Measurements from ENCODE around the gene OR52E5.
A peak's percentile ranks its signal among the peaks of the same experiment; 100 is the strongest.

The OR52E5 gene

GRCh38 chr11:5892908-5893307 lies at the start of gene OR52E5:
TSS of gene OR52E5 (plus strand) at chr11:5893208. CDS start at chr11:5900777, 7,569 bp downstream.
- no peak for DNase-seq

- no peak for DNase-seq
Measured at GRCh38 chr11:5846701-5847100, 46.3 kb upstream of the OR52E5 start.

- no peak for DNase-seq
Measured at GRCh38 chr11:5847711-5848110, 45.3 kb upstream of the OR52E5 start.

GRCh38 chr11:5851002-5851401 lies 42.0 kb upstream of the OR52E5 start:
- no peak for DNase-seq

- DNase-seq: no peak
Measured at GRCh38 chr11:5857590-5857989, 35.4 kb upstream of the OR52E5 start, which contains the start of gene OR52E8. TSS of gene OR52E8 (minus strand) at chr11:5857690. CDS start at chr11:5857690, 0 bp downstream.

- DNase-seq: no peak
Measured at GRCh38 chr11:5865826-5866225, 27.2 kb upstream of the OR52E5 start.

- DNase-seq: no peak
Measured at GRCh38 chr11:5878564-5878963, 14.4 kb upstream of the OR52E5 start.

GRCh38 chr11:5880329-5880728 lies 12.7 kb upstream of the OR52E5 start, which contains the start of gene OR52E4:
TSS of gene OR52E4 (plus strand) at chr11:5880629. CDS start at chr11:5884293, 3,664 bp downstream.
- DNase-seq: no peak

GRCh38 chr11:5881756-5882155 lies 11.3 kb upstream of the OR52E5 start:
- no peak for DNase-seq

- no peak for DNase-seq
Measured at GRCh38 chr11:5887172-5887571, 5.8 kb upstream of the OR52E5 start.

GRCh38 chr11:5887661-5888060 lies 5.3 kb upstream of the OR52E5 start:
- DNase-seq: no peak

GRCh38 chr11:5891216-5891800 lies 1.7 kb upstream of the OR52E5 start:
- peak; percentile 28 for DNase-seq

- no peak for DNase-seq
Measured at GRCh38 chr11:5899534-5899933, 6.5 kb downstream of the OR52E5 start.

GRCh38 chr11:5910540-5910939 lies 17.5 kb downstream of the OR52E5 start:
- DNase-seq: no peak

GRCh38 chr11:5922749-5923426 lies 29.9 kb downstream of the OR52E5 start:
- DNase-seq: peak; percentile 32

GRCh38 chr11:5923427-5923776 lies 30.4 kb downstream of the OR52E5 start:
- DNase-seq: no peak

GRCh38 chr11:5923794-5924193 lies 30.8 kb downstream of the OR52E5 start:
- DNase-seq: peak; percentile 2

GRCh38 chr11:5928271-5928670 lies 35.3 kb downstream of the OR52E5 start:
- no peak for DNase-seq

GRCh38 chr11:5928811-5929210 lies 35.8 kb downstream of the OR52E5 start:
- DNase-seq: no peak

GRCh38 chr11:5929571-5930368 lies 36.8 kb downstream of the OR52E5 start:
- no peak for DNase-seq

- DNase-seq: no peak
Measured at GRCh38 chr11:5930614-5931013, 37.6 kb downstream of the OR52E5 start.

- no peak for DNase-seq
Measured at GRCh38 chr11:5931061-5931460, 38.1 kb downstream of the OR52E5 start.

GRCh38 chr11:5932671-5933070 lies 39.7 kb downstream of the OR52E5 start:
- no peak for DNase-seq

GRCh38 chr11:5933116-5933515 lies 40.1 kb downstream of the OR52E5 start:
- DNase-seq: no peak

All from inflammatory macrophage treated with lipopolysaccharide for 4 hours (primary cell).